Prostate gland (tissue), 2 donors: ENCODE measurements around the gene ALDH3B1. TPM values are rescaled to one million over a fixed set of nuclear protein-coding genes. Genes with fewer than 3 reads are reported as not detected.
"Not testable (repeated sequence)": the region's sequence is repeated elsewhere in the genome, so short reads cannot be mapped to it uniquely, and the experiment has no call there.

Source experiments
- DNase-seq: peaks from one replicate; pipeline ENCODE4 v3.0.0-alpha.2; 2019; ENCODE audit warnings: low spot score
- H3K27ac ChIP-seq, 2 donors: fragments of 200-600 bp; sonication (generic); 2 replicates each; pipeline ENCODE4 v1.5.1; 2017 to 2019
- H3K27me3 ChIP-seq: fragments of 200-600 bp; sonication (generic); replicated peaks from 2 replicates; pipeline ENCODE4 v1.5.1; 2019; ENCODE audit not compliant: insufficient read depth
- H3K36me3 ChIP-seq, 2 donors: fragments of 200-600 bp; sonication (generic); 1 replicate in 1 of 2; 2 replicates in 1 of 2; pipeline versions ENCODE4 v1.5.1 to v1.8.1; 2017 to 2019
- H3K4me1 ChIP-seq: fragments of 200-600 bp; sonication (generic); replicated peaks from 2 replicates; pipeline ENCODE4 v1.5.1; 2019
- H3K4me3 ChIP-seq, 2 donors: fragments of 200-600 bp; sonication (generic); 2 replicates each; pipeline ENCODE4 v1.5.1; 2017 to 2019
- H3K9me3 ChIP-seq: fragments of 200-600 bp; sonication (generic); 2 replicates; pipeline ENCODE4 v1.5.1; 2017
- POLR2A ChIP-seq: fragments of 450-650 bp; IDR thresholded peaks from one replicate; pipeline ENCODE4 v1.6.1; 2016; ENCODE audit warnings: antibody characterized with exemption, mild to moderate bottlenecking
- POLR2AphosphoS5 ChIP-seq: sonication (generic); formaldehyde crosslinking; IDR thresholded peaks from one replicate; pipeline ENCODE4 v1.6.1; 2017; ENCODE audit warnings: antibody characterized with exemption
- WGBS: methylation state at CpG from one replicate; pipeline ENCODE4 v1.1.5; 2018; 5-methylcytosine and 5-hydroxymethylcytosine counted together
- intact Hi-C: fragments of 100-400 bp; cut with DNase I; formaldehyde crosslinking; loops from one replicate; pipeline ENCODE4 v1.14.2; 2022
- total RNA-seq, 2 donors: library from RNA; depleted of rRNA; stranded (reverse); fragments of >200 nt; gene quantifications; one replicate each; pipeline ENCODE4 v1.1.0, GENCODE V29; 2016
- TF ChIP-seq, protein P1 (sequence below), 4 experiments: fragments of 200-600 bp in 2 of 4; fragments of 450-650 bp in 2 of 4; sonication (generic) in 2 of 4; IDR thresholded peaks; 1 replicate in 3 of 4; 2 replicates in 1 of 4; pipeline ENCODE4 v1.5.1; 2016 to 2019; ENCODE audit warnings: antibody characterized with exemption in 4 of 4, mild to moderate bottlenecking in 2 of 4, moderate library complexity in 2 of 4

ALDH3B1 gene
- total RNA-seq, 2 donors from 2014 or later: 7.2 to 7.9 TPM

DNA sequence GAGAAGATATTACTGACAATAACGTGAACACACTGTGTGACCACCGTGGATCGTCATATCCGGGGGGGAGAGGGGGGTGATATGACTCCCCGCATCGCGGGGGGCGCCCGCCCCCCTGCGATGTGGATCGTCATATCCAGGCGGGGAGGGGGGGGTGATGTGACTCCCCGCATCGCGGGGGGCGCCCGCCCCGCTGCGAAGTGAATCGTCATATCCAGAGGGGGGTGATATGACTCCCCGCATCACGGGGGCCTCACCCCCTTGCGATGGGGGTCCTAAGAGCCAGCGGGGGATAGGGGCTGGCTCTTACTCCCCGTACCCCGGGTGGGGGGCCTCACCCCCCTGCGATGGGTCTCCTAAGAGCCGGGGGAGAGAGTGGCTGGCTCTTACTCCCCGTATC is 26.2 kb upstream of the ALDH3B1 start:
- Histone ChIP-seq H3K27me3 (no peaks in the 10 kb centered on the region), H3K36me3 (no peaks in the 10 kb centered on the region), H3K9me3 (no peaks in the 10 kb centered on the region), H3K27ac (no peak overlapping the region), H3K4me3 (no peak overlapping the region), H3K4me1 (no peaks in the 10 kb centered on the region)
- intact Hi-C loops: no loop called here
- TF ChIP-seq POLR2A: no peak
- TF ChIP-seq, protein P1, sequence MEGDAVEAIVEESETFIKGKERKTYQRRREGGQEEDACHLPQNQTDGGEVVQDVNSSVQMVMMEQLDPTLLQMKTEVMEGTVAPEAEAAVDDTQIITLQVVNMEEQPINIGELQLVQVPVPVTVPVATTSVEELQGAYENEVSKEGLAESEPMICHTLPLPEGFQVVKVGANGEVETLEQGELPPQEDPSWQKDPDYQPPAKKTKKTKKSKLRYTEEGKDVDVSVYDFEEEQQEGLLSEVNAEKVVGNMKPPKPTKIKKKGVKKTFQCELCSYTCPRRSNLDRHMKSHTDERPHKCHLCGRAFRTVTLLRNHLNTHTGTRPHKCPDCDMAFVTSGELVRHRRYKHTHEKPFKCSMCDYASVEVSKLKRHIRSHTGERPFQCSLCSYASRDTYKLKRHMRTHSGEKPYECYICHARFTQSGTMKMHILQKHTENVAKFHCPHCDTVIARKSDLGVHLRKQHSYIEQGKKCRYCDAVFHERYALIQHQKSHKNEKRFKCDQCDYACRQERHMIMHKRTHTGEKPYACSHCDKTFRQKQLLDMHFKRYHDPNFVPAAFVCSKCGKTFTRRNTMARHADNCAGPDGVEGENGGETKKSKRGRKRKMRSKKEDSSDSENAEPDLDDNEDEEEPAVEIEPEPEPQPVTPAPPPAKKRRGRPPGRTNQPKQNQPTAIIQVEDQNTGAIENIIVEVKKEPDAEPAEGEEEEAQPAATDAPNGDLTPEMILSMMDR (IDR thresholded peaks at IDR 0.05): no peak
- no peak for TF ChIP-seq POLR2AphosphoS5
- DNase-seq: no peak
- 75% methylated on average over 29 of the region's 29 CpGs for WGBS

DNA sequence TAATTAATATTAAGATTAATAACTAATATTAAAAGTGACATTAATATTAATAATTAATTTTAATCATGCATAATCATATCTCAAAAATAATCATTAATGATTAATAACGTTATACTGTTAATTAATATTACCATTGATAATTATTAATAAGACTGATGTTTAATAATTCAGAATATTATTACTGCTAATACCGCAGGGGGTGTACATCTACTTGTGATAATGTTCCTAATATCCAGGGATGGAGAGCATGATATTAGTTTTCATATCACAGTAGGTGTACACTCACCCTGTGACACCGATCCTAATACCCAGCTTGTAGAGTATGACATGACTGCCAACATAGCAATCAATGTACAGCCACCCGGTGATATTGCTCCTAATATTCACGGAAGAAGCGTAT is 24.8 kb upstream of the ALDH3B1 start:
- intact Hi-C loops, H3K4me3 ChIP-seq, H3K27ac ChIP-seq, DNase-seq, H3K9me3 ChIP-seq, H3K4me1 ChIP-seq, H3K36me3 ChIP-seq, H3K27me3 ChIP-seq: not testable (repeated sequence)
- WGBS: 83% methylated on average over 6 of the region's 6 CpGs

DNA sequence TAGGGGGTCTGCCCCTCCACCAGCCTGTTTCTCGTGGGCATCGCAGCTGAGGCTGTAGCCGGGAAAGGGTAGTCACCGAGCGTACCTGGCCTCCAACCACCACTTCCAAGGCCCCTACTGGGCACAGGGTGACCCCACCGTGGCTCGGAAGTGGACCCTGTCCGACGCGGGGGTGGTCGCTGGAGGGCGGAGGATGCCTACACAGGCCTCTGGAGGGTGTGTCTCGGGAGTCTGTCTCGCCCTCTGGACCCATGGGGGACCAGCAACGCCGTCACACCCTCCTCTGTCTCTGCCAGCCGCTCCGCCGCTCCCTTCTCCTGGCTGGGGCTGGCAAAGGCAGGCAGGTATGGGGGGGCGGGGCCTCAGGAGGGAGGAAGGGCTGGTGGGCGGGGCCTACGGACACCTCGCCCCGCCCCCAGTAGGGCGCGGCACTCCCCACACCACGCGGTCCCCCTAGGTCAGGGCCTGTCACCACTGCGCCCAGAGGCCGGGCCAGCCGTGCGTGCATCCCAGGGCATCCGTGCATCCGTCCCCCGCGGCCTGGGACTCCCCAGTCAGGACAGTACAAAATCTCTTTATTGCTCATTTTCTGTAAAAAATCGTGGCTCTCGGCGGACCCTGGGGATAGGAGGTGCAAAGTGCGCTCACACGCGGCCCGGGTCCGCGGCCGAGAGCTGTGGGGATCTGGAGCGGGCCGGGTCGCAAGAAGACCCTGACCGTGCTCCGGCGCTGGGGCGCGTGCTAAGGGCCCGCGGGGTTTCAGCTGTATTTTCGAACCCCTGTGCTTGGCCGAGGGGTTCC is 19.4 kb upstream of the ALDH3B1 start:
- H3K9me3 ChIP-seq, H3K27ac ChIP-seq, H3K36me3 ChIP-seq, H3K4me1 ChIP-seq, DNase-seq, H3K4me3 ChIP-seq, H3K27me3 ChIP-seq, intact Hi-C loops: not testable (repeated sequence)
- WGBS: 18% methylated on average over 48 of the region's 58 CpGs

DNA sequence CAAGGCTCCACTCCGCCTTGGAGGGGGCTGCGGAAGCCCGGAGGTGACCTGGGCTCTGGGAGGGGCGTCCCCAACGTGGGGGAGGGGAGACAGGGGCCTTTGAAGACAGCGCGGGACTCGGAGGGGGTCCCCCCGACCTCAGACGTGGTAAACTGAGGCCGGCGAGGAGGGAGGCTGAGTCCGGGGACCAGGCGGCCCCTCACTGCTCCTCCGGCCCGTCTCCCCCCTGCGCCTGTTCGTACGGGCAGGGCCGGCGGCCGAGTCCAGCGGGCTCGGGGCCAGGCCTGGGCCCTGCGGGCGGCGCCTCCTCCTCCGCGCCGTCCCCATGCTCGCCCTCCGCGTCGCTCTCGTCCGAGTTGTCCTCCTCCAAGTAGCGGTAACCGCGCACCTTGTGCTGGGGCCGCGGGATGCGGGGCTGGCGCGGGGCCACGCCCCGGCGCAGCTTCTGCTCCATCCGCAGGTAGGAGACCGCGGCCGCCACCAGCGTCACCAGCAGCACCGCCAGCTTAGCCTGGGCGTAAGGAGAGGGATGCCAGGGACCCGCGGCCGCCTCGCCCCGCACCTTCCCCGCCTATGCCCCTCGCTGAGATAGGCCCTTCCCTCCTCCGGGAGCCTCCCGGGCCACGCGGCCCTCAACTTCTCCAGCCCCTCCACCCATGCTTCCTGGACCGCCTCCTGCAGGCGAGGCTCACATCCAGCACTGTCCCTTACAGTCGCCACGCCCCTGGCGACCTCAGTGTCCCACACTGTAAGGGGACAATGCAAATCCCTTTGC is 18.6 kb upstream of the ALDH3B1 start:
- H3K9me3 ChIP-seq, H3K4me1 ChIP-seq, H3K27me3 ChIP-seq, DNase-seq, H3K36me3 ChIP-seq, H3K27ac ChIP-seq, H3K4me3 ChIP-seq, intact Hi-C loops: not testable (repeated sequence)
- 39% methylated on average over 22 of the region's 70 CpGs for WGBS

DNA sequence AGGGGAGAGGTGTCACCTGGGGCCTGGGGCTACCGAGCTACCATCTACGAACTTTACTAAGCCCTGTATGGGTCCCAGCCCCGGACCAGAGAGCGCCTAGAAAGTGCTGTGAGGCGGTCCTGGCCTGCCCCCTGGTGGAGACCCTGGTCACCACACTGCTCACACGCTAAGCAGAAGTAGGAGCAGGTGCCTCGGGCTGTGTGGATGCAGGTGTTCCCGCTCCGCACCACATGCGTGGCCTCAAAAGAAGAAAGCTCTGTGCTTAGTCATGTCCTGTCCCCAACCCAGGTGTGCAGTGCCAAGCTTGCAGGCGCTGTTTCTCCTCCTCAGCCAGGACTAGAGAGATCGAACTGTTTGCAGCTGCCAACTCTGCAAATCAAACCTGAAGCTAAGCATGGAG is 16.3 kb upstream of the ALDH3B1 start:
- H3K27ac ChIP-seq, H3K36me3 ChIP-seq, H3K4me1 ChIP-seq, H3K4me3 ChIP-seq, intact Hi-C loops, DNase-seq, H3K9me3 ChIP-seq, H3K27me3 ChIP-seq: not testable (repeated sequence)
- peak; percentile 6 for TF ChIP-seq POLR2AphosphoS5
- TF ChIP-seq, protein P1 (IDR thresholded peaks at IDR 0.05): peak in 3 of 4 experiments; percentile 48 to 84 (median 83)
- 43% methylated on average over 11 of the region's 12 CpGs for WGBS

DNA sequence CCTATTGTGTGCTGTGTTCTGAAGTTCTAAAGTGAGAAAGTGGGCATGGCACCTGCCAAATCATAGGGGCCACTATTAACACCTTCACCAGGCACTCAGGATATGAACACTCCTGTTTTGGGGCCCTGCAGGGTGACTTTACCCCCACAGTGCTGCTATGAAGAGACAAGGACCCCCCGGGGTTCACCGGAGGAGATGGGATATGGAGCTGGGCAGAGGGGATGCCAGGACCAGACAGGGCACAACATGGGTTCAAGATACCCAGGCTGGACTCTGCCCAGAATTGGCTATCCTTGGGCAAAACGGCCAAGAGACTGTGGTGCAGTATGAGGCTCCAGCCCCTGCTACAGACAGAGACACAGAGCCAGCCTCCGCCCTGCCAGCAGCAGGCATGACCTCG is 15.7 kb upstream of the ALDH3B1 start:
- H3K27me3 ChIP-seq, H3K27ac ChIP-seq, H3K9me3 ChIP-seq, H3K4me3 ChIP-seq, H3K4me1 ChIP-seq, H3K36me3 ChIP-seq, intact Hi-C loops, DNase-seq: not testable (repeated sequence)
- 96% methylated on average over 5 of the region's 5 CpGs for WGBS

DNA sequence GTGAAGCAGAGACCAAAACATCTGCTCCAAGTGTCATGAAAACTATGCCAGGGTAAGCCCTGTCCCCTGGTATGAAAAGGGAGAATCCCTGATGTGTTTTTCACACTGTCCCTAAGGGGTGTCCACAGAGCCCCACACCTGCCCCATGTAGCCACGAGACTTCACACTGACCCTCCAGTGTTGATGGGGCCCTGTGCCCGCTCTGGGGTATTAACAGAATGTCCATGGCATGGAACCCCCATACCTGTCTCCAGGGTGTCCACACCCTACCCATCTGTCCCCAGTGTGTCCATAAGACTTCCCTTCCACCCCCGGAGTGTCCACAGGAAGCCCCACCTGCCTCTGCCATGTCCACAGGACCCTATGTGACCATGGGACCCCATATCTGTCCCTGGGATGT is 15.0 kb upstream of the ALDH3B1 start:
- H3K4me3 ChIP-seq, H3K4me1 ChIP-seq, H3K27me3 ChIP-seq, H3K36me3 ChIP-seq, DNase-seq, H3K9me3 ChIP-seq, intact Hi-C loops, H3K27ac ChIP-seq: not testable (repeated sequence)
- 95% methylated on average over 3 of the region's 3 CpGs for WGBS

DNA sequence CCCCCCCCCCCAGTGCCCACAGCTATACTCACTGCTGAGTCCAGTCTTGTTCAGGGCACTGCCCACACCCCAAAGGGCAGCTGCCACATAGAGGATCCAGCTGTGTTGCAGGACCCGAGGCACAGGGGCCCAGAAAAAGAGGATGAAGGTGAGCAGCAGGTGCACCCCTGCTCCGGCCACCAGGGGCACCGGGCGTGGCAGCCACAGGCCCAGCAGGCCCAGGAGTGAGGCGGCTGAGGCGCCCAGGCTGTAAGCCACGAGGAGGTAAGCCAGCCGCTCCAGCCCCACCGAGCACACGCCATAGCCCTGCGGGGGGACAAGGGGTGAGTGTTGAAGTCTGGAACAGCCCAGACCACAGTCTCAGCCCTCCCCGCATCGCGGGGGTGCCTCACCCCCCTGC is 14.5 kb upstream of the ALDH3B1 start:
- H3K36me3 ChIP-seq, H3K4me3 ChIP-seq, intact Hi-C loops, H3K27me3 ChIP-seq, H3K9me3 ChIP-seq, DNase-seq, H3K27ac ChIP-seq, H3K4me1 ChIP-seq: not testable (repeated sequence)
- WGBS: 87% methylated on average over 11 of the region's 14 CpGs
